ENCODE results near the gene CFAP299.

CFAP299 gene

DNA sequence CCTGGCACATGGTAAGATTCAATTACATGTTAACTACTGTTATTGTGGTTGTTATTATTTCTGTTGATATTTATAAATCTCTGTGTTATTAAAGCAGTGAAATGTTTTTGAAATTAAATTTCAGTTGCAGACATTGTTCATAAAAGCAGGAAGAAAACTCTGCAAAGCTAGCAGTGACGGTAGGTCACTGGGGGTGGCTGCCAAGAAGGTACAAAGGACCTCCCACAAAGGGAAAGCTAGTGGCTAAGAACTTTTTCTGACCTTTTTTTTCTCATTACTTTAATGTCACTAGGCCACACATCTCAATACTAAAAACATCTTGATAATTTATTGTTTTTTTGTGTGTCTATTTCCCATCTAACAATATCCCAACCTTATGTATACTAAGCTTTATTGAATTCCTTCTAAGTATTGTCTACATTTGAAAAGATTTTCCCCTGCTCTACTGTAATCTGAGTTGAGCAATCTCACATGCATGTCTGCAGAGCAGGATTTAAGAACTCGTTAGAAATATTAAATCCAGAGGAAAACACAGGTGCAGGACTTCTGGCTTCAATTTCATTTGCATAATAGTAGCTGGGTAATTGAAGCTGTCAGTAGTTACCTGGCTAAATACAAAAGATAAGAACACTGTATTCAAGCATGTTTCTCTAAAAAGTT, 197.3 kb downstream of the CFAP299 start:
- no peak for DNase-seq

GRCh38 chr4:80535551-80535950, 200.0 kb downstream of the CFAP299 start:
- no peak for DNase-seq

- no peak for DNase-seq
Measured at GRCh38 chr4:80538276-80538926, 202.9 kb downstream of the CFAP299 start.

DNA sequence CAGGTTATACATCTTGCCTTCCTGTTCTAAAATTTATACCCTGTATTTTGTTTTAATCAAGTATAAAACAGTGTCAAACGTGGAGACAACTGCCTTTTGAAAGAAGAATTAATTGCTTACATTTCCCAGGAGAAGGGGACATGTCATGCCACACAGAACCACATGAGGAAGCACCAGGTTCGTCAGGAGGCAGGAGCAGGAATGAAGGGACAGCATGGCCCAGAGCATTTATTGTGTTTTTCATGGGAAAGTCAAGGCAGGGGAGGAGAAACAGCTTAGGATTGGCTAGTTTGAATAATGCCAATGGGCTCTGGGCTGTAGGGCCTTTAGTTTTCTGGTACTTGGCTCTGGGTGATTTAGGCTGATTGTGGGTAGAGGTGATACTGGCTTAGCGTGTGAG, 203.7 kb downstream of the CFAP299 start:
- no peak for DNase-seq

- no peak for DNase-seq
Measured at GRCh38 chr4:80540349-80540748, 204.8 kb downstream of the CFAP299 start.

DNA sequence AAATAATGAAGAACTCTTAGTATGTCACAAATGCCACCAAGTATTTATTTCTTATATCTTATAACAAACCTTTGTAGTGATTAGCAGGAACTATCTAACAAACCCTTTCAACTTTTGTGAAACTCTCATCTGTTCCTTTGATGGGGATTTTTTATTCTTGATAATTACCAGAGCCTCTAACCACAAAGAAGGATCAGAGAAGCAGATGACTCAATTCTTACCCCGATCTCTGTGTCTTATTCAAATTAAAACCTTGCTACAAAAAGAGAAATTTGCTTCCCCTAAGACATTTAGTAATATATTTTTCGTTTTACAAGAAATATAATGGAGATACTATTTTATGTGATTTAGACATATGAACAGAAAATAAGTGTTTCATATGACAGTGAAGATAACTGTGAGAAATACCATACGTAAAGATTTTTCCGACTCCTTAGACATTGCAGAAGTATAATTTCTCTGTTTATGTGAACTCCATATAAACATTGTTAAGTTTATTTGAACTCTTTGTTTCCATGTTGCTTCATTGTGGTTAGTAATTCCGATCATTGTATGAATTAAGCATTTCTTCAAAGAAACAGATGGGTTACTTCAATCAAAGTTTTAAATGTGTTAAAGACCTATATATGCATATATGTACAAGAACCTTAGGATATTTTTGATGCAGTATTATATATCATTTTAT, 205.4 kb downstream of the CFAP299 start:
- DNase-seq: no peak

GRCh38 chr4:80542747-80543146, 207.2 kb downstream of the CFAP299 start:
- no peak for DNase-seq

- DNase-seq: no peak
Measured at GRCh38 chr4:80560337-80560736, 224.8 kb downstream of the CFAP299 start.

DNA sequence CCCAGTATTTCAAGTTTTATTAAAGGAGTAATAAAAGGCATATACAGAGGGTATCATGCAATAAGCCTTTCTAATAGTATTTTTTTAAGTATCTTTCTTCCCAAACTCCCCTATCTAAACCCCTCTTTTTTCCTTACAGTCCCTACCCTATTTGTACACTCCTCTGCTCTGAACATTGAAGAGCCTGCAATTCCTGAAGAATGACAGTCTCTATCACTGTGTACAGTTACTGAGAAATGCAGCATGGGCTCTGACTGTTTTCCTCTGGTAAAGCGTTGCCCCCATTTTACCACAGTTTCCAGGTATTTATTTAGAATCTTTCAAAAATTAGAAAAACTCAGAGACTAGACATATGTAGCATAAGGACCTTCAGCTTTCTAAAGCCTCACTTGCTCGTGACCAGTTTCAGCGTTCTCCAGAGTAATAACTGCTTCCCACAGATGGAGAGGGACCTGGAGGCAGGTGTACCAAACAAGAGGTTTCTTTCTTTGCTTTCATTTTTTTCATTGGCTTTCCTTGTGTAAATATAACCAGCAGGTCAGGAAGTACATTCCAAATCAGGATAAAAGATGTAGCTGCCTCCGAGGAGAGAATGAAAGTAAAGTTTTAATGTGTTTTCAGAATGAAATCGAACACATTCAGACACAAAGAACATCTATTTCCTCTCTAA, 230.8 kb downstream of the CFAP299 start:
- DNase-seq: peak; percentile 13

- no peak for DNase-seq
Measured at GRCh38 chr4:80568891-80569290, 233.4 kb downstream of the CFAP299 start.

DNA sequence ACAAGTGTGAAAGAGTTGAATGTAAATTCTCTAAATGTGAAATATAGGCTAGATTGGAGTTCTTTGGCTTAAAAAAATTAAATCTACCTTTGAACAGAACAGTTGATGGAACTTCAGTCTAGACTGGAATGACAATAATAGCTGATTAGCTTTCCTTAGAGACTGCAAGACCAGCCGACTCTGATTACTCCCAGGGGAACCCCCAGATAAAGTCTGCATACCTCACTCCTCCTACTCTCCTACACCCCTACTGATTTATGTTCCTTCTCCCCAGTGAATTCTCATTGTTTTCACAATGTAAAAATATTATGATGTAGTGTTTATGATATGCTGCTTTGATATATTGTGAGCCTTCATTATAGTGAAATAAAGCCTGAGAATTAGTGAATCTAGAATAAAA, 241.3 kb downstream of the CFAP299 start:
- DNase-seq: no peak

GRCh38 chr4:80578001-80578400, 242.5 kb downstream of the CFAP299 start:
- DNase-seq: no peak

DNA sequence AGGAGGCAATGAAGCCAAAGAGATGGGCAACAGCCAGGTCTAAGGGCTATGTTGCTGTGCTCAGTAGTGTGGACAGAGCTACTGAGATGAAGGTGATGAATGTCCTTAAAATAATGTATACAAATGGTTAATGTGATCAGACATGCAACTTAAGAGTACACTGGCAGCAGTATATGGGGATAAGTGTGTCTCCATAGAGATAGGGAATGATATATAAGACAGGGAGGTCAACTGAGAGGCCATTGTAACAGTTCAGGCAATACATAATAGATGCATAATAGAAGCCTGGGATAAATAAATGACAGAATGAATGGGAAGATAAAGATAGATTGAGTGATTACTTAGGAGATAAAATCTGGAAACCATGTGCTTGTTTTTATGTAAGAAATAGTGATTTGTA, 250.0 kb downstream of the CFAP299 start:
- DNase-seq: no peak

GRCh38 chr4:80586716-80587115, 251.2 kb downstream of the CFAP299 start:
- no peak for DNase-seq

DNA sequence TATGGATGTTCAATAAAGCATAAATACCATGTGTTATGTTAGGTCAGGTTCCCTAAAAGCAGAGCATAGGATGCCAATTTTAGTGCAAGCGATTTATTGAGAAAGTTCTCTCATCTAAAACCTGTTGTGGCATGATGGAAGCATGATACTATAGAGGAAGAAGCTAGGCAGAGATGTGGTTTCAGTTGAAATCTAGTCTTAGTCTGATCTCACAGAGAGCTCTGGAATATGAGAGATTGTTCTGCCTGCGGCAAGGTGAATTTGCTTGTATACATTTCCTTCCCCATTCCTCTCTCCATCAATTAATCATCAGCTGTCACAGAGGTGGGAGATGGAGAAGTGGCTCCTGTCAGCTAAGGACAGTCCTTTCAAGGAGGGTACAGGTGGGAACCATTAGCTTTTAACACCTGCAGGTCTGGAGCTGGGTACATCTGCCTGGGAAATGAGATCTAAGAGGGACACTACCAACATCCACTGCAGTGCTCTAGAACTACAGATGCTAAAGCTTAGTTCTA, 252.4 kb downstream of the CFAP299 start:
- no peak for DNase-seq

DNA sequence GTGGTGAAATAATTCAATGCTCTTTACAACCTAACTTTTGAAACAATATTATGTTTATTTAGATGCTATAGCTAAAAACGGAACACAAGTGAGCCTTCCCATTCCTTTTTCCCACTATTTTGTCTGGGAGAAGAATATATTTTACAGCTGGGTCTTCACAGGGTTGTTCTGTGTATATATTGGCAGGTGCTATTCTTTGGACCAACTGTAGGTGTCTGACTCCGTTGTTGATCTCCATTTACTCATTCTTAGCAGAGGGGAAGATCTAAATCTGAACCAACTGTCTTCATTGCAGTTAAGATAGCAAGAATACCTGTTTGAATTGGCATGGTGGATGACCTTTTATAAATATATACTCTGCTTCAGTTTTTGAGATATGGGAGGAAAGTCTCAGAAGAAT, 257.4 kb downstream of the CFAP299 start:
- DNase-seq: no peak

- no peak for DNase-seq
Measured at GRCh38 chr4:80594701-80595100, 259.2 kb downstream of the CFAP299 start.

GRCh38 chr4:80608281-80608980, 272.9 kb downstream of the CFAP299 start:
- DNase-seq: no peak

DNA sequence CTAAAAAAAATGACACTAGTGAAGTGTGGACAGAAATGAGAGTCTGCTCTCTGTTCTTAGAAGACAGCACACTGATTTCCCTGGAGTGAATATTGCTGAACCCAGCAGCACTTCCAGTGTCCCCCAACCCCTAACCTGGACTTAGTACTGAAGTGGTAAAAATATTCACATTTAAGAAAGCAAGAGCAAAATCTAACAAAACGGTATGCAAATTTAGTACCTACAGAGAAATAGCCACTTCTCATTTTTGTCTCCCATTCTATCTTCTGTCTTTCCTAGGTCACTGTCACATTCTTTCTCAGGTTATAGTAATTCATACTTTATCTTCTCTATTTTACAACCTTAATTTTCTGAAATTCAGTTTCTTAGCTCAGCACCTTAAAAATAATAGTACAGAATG, 274.7 kb downstream of the CFAP299 start:
- no peak for DNase-seq

- peak; percentile 54 for DNase-seq
Measured at GRCh38 chr4:80610845-80611677, 275.5 kb downstream of the CFAP299 start.

DNA sequence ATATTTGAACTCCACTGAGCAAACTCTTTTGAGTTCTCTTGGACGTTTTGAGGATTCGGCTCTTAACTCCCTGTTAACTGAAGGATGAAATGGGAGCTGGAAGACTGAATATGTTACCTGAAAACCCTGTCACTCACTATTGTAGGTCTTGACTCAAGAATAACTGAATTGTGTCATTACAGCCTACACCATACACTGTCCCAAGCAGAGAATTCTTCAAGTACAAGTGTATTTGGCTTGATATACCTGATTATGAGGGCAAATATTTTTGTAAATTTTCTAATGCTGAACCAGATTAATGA, 276.1 kb downstream of the CFAP299 start:
- no peak for DNase-seq

- DNase-seq: no peak
Measured at GRCh38 chr4:80613470-80613869, 277.9 kb downstream of the CFAP299 start.
